ENCODE results near the gene GPC3. TPM values are rescaled to one million over a fixed set of nuclear protein-coding genes. Genes with fewer than 3 reads are reported as not detected.

GPC3 gene
- total RNA-seq, 2 donors from 2014 or later = 16.9 to 22.7 TPM

- WGBS, 2 donors = 52 to 65% methylated on average over 6 of the region's 6 CpGs
- no peaks in the 10 kb centered on the region for H3K27me3 ChIP-seq
- peaks cover 6% of the 10 kb centered on the region for H3K4me1 ChIP-seq
- no peak overlapping the region for H3K27ac ChIP-seq
- H3K4me3 ChIP-seq = no peak overlapping the region
- ATAC-seq (no peak), DNase-seq (no peak)
- H3K36me3 ChIP-seq (replicated peaks in 1 of 2; ENCODE audit: insufficient read depth in 1 of 2, low read depth in 2 of 2) = no peaks in the 10 kb centered on the region
- intact Hi-C loops (cut with DNase I) = no loop called here
- TF ChIP-seq CTCF (IDR thresholded peaks at IDR 0.05) = no peak
- no peak for TF ChIP-seq POLR2A (IDR thresholded peaks at IDR 0.05)
- H3K9me3 ChIP-seq = no peaks in the 10 kb centered on the region
Measured at GRCh38 chrX:133989490-133989889, 4.1 kb upstream of the GPC3 start.

- Histone ChIP-seq H3K4me1 (peaks cover 6% of the 10 kb centered on the region), H3K27me3 (no peaks in the 10 kb centered on the region), H3K27ac (no peak overlapping the region), H3K36me3 (replicated peaks in 1 of 2; ENCODE audit: insufficient read depth in 1 of 2, low read depth in 2 of 2) (no peaks in the 10 kb centered on the region), H3K4me3 (no peak overlapping the region), H3K9me3 (no peaks in the 10 kb centered on the region)
- TF ChIP-seq CTCF (IDR thresholded peaks at IDR 0.05) (no peak), POLR2A (IDR thresholded peaks at IDR 0.05) (no peak)
- 58 to 77% methylated on average over 5 of the region's 5 CpGs for WGBS, 2 donors
- no peak for ATAC-seq
- no peak for DNase-seq
- intact Hi-C loops (cut with DNase I) = no loop called here
Measured at GRCh38 chrX:133988010-133988409, 2.6 kb upstream of the GPC3 start.

GRCh38 chrX:133987188-133987587, 1.8 kb upstream of the GPC3 start:
- TF ChIP-seq POLR2A (IDR thresholded peaks at IDR 0.05) (no peak), CTCF (IDR thresholded peaks at IDR 0.05) (no peak)
- Histone ChIP-seq H3K4me1 (peaks cover 6% of the 10 kb centered on the region), H3K9me3 (no peaks in the 10 kb centered on the region), H3K27ac (no peak overlapping the region), H3K36me3 (replicated peaks in 1 of 2; ENCODE audit: insufficient read depth in 1 of 2, low read depth in 2 of 2) (no peaks in the 10 kb centered on the region), H3K27me3 (no peaks in the 10 kb centered on the region), H3K4me3 (no peak overlapping the region)
- 67 to 68% methylated on average over 6 of the region's 6 CpGs for WGBS, 2 donors
- no peak for ATAC-seq
- no peak for DNase-seq
- intact Hi-C loops (cut with DNase I) = no loop called here

GRCh38 chrX:133985967-133986683, 731 bp upstream of the GPC3 start:
- no peak overlapping the region for H3K4me3 ChIP-seq
- TF ChIP-seq CTCF (IDR thresholded peaks at IDR 0.05) = no peak
- TF ChIP-seq POLR2A (IDR thresholded peaks at IDR 0.05) = no peak
- WGBS, 2 donors = 3 to 8% methylated on average over 11 to 14 of the region's 14 CpGs
- no peak overlapping the region for H3K27ac ChIP-seq
- ATAC-seq (no peak), DNase-seq (no peak)
- no peaks in the 10 kb centered on the region for H3K9me3 ChIP-seq
- no peaks in the 10 kb centered on the region for H3K36me3 ChIP-seq (replicated peaks in 1 of 2; ENCODE audit: insufficient read depth in 1 of 2, low read depth in 2 of 2)
- no peaks in the 10 kb centered on the region for H3K27me3 ChIP-seq
- intact Hi-C loops (cut with DNase I) = no loop called here
- peaks cover 6% of the 10 kb centered on the region for H3K4me1 ChIP-seq

- no peaks in the 10 kb centered on the region for H3K36me3 ChIP-seq (replicated peaks in 1 of 2; ENCODE audit: insufficient read depth in 1 of 2, low read depth in 2 of 2)
- ATAC-seq (no peak), DNase-seq (no peak)
- TF ChIP-seq CTCF (IDR thresholded peaks at IDR 0.05) (no peak), POLR2A (IDR thresholded peaks at IDR 0.05) (no peak)
- H3K9me3 ChIP-seq = no peaks in the 10 kb centered on the region
- no peak overlapping the region for H3K4me3 ChIP-seq
- WGBS, 2 donors = 4 to 11% methylated on average over 8 to 13 of the region's 16 CpGs
- intact Hi-C loops (cut with DNase I) = no loop called here
- H3K27ac ChIP-seq = no peak overlapping the region
- H3K4me1 ChIP-seq = peaks cover 6% of the 10 kb centered on the region
- no peaks in the 10 kb centered on the region for H3K27me3 ChIP-seq
Measured at GRCh38 chrX:133984857-133985163, 584 bp downstream of the GPC3 start.
